Measurements from ENCODE around the gene PTN. TPM values are rescaled to one million over a fixed set of nuclear protein-coding genes. Genes with fewer than 3 reads are reported as not detected.

The PTN gene
- total and polyA plus RNA-seq, 9 of the 15 experiments (the other 6 are each of a cell fraction or from before 2014, with no cell fraction given), result not detected

DNA sequence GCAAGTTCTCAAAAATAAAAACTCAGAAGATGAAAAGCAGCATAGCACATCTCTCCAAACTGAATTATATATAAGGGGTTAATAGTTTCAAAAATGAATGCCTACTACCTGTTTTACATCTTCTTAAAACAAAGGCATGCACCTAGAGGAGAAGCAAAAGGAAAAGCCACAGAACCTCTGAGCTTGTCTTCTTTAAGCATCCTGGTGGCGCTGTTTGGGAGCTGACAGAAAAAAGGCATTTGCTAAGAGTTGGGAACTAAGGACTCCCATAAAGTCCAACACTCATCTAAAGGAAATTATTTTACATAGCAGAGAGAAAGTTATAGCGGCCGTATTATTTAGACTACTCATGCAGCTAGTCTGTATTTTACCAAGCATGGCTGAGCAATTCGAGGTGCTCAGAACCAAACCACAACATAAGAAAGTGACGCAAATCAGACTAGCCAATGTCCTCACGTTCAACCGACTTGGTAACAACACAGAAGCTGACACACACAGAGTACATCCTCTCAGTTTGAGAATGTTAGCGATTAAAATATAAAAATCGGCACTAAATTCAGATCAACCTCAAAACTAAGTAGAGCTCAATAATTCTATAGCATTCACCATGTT lies 38.8 kb downstream of the PTN start:
- BruUV-seq (replicated peaks), result no TSS peak
- no peak overlapping the region for H2AFZ ChIP-seq (ENCODE audit: low read depth, low read length)
- H3K9ac ChIP-seq (ENCODE audit: insufficient read depth in 1 of 2, low read depth in 2 of 2, low read length in 2 of 2), result no peak overlapping the region
- DNase-seq (ENCODE audit: extremely low read depth in 1 of 4, low spot score in 3 of 4), result no peak
- H3K9me3 ChIP-seq (replicated peaks; ENCODE audit: control insufficient read depth, insufficient read depth, low read depth, low read length), result no peaks in the 10 kb centered on the region
- no peak for TF ChIP-seq SNIP1 (IDR thresholded peaks at IDR 0.05; ENCODE audit: low read depth)
- TF ChIP-seq, protein P1, sequence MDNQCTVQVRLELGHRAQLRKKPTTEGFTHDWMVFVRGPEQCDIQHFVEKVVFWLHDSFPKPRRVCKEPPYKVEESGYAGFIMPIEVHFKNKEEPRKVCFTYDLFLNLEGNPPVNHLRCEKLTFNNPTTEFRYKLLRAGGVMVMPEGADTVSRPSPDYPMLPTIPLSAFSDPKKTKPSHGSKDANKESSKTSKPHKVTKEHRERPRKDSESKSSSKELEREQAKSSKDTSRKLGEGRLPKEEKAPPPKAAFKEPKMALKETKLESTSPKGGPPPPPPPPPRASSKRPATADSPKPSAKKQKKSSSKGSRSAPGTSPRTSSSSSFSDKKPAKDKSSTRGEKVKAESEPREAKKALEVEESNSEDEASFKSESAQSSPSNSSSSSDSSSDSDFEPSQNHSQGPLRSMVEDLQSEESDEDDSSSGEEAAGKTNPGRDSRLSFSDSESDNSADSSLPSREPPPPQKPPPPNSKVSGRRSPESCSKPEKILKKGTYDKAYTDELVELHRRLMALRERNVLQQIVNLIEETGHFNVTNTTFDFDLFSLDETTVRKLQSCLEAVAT (IDR thresholded peaks at IDR 0.05), result no peak
- TF ChIP-seq BRF2 (IDR thresholded peaks at IDR 0.05; ENCODE audit: borderline replicate concordance, insufficient read depth, insufficient read length), result no peak
- FAIRE-seq, result no peak
- H3K27ac ChIP-seq (ENCODE audit: extremely low read depth, low read depth, low read length), result no peak overlapping the region
- no peaks in the 10 kb centered on the region for H3K79me2 ChIP-seq (ENCODE audit: control insufficient read depth, insufficient read depth, low read length)
- H4K20me1 ChIP-seq (replicated peaks; ENCODE audit: control insufficient read depth, insufficient read depth, low read length), result no peaks in the 10 kb centered on the region
- no peak overlapping the region for H3K4me3 ChIP-seq
- WGBS (ENCODE audit: insufficient coverage, low coverage, missing lambda C conversion rate), result 1% methylated on average over 9 of the region's 9 CpGs
- in situ Hi-C loops (cut with MboI), result no loop called here
- H3K4me1 ChIP-seq (replicated peaks in 1 of 2; ENCODE audit: control insufficient read depth in 2 of 2, insufficient read depth in 2 of 2, low read length in 2 of 2), result no peaks in the 10 kb centered on the region
- no peaks in the 10 kb centered on the region for H3K9me1 ChIP-seq (ENCODE audit: control insufficient read depth, insufficient read depth, low read length)
- H3K4me2 ChIP-seq (ENCODE audit: insufficient read depth, low read length), result no peak overlapping the region
- intact Hi-C loops (cut with micrococcal nuclease), result no loop called here
- ChIA-PET POLR2A (no interaction called here), CTCF (ENCODE audit: low intra/inter-chr PET ratio) (no interaction called here)
- ATAC-seq, result no peak
- H3K27me3 ChIP-seq (ENCODE audit: control insufficient read depth in 2 of 2, insufficient read depth in 2 of 2, low read length in 2 of 2), result no peaks in the 10 kb centered on the region
- no peaks in the 10 kb centered on the region for H3K36me3 ChIP-seq (ENCODE audit: control insufficient read depth, insufficient read depth, low read length)
